Peyer's patch (tissue), 4 donors: Measurements from ENCODE around the gene GREB1. TPM values are rescaled to one million over a fixed set of nuclear protein-coding genes. Genes with fewer than 3 reads are reported as not detected.

ENCODE experiments used
- DNase-seq, 3 donors: peaks; one replicate each; pipeline ENCODE4 v3.0.0-alpha.2; 2017 to 2019
- H3K27ac ChIP-seq, 4 donors: fragments of 200-600 bp; sonication (generic); one replicate each; pipeline ENCODE4 v1.5.1; 2016 to 2019
- H3K27me3 ChIP-seq, 2 donors: fragments of 200-600 bp; sonication (generic); one replicate each; pipeline ENCODE4 v1.5.1; 2019
- H3K36me3 ChIP-seq, 3 donors: fragments of 200-600 bp; sonication (generic); one replicate each; pipeline ENCODE4 v1.5.1; 2016 to 2019
- H3K4me1 ChIP-seq, 4 donors: fragments of 200-600 bp; sonication (generic); one replicate each; pipeline ENCODE4 v1.5.1; 2016 to 2019
- H3K4me3 ChIP-seq, 4 donors: fragments of 200-600 bp; sonication (generic); 1 replicate in 3 of 4; 2 replicates in 1 of 4; pipeline ENCODE4 v1.5.1; 2016 to 2019; ENCODE audit warnings: mild to moderate bottlenecking in 1 of 4
- H3K9me3 ChIP-seq, 4 donors: fragments of 200-600 bp; sonication (generic); one replicate each; pipeline ENCODE4 v1.5.1; 2016 to 2019; ENCODE audit warnings: mild to moderate bottlenecking in 1 of 4
- POLR2A ChIP-seq, 2 donors: fragments of 450-650 bp; IDR thresholded peaks; one replicate each; pipeline ENCODE4 v1.5.1; 2017; ENCODE audit warnings: antibody characterized with exemption in 2 of 2, mild to moderate bottlenecking in 2 of 2, moderate library complexity in 2 of 2
- total RNA-seq, 4 donors: library from RNA; depleted of rRNA; stranded (reverse); fragments of >200 nt; gene quantifications; one replicate each; pipeline ENCODE4 v1.1.0, GENCODE V29; 2016
- TF ChIP-seq, protein P1 (sequence below), 6 experiments: fragments of 450-650 bp in 4 of 6; fragments of 200-600 bp in 2 of 6; sonication (generic) in 1 of 6; IDR thresholded peaks; one replicate each; pipeline ENCODE4 v1.5.1; 2017 to 2019; ENCODE audit warnings: antibody characterized with exemption in 6 of 6, mild to moderate bottlenecking in 3 of 6, moderate library complexity in 1 of 6

GREB1 gene
- total RNA-seq, 4 donors from 2014 or later = 0.88 to 4.1 (median 1.9) TPM

DNA sequence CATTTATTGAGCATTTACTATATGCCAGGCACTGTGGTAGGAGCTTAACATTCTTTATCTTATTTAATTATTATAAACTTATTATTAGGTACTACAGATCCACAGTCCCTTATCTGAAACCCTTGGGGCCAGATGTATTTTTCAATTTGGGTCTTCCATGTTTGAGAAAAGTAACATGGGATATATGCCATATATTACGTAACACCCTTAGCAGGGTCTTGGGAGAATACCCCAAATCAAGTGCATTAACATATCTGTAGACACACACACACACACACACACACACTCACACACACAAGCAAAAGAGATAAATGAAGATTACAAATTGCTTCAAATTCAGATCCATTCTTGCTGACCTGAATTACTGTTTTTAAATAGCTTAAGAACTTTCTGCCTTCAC is 122.4 kb downstream of the GREB1 start:
- Histone ChIP-seq H3K9me3 (no peaks in the 10 kb centered on the region), H3K4me1 (no peaks in the 10 kb centered on the region), H3K36me3 (no peaks in the 10 kb centered on the region), H3K4me3 (no peak overlapping the region), H3K27ac (no peak overlapping the region), H3K27me3 (no peaks in the 10 kb centered on the region)
- no peak for DNase-seq
- TF ChIP-seq, protein P1, sequence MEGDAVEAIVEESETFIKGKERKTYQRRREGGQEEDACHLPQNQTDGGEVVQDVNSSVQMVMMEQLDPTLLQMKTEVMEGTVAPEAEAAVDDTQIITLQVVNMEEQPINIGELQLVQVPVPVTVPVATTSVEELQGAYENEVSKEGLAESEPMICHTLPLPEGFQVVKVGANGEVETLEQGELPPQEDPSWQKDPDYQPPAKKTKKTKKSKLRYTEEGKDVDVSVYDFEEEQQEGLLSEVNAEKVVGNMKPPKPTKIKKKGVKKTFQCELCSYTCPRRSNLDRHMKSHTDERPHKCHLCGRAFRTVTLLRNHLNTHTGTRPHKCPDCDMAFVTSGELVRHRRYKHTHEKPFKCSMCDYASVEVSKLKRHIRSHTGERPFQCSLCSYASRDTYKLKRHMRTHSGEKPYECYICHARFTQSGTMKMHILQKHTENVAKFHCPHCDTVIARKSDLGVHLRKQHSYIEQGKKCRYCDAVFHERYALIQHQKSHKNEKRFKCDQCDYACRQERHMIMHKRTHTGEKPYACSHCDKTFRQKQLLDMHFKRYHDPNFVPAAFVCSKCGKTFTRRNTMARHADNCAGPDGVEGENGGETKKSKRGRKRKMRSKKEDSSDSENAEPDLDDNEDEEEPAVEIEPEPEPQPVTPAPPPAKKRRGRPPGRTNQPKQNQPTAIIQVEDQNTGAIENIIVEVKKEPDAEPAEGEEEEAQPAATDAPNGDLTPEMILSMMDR (IDR thresholded peaks at IDR 0.05) = no peak
- TF ChIP-seq POLR2A (IDR thresholded peaks at IDR 0.05) = no peak

DNA sequence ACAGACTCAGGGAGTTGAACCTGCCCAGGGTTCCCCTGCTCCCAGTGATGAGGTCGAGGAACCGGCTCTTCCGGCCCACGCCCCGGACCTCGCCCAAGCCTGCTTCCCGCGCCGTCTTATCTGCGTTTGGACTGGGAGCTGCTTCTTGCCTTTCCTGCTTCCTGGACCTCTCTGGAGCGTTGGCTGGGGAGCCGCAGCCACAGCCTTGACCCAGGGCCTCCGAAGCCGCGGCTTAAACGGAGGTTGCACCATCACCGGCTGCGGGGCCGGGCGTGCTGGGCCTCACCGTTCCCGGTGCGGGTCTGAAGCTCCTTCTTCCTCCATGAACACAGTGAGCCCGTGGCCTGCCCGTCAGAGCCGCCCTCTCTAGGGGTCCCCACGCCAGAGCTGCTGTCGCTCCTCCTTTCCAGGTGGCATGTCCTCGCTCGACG is 122.8 kb downstream of the GREB1 start:
- H3K27ac ChIP-seq = no peak overlapping the region
- DNase-seq = no peak
- H3K27me3 ChIP-seq = no peaks in the 10 kb centered on the region

GRCh38 chr2:11657195-11657594 is 123.3 kb downstream of the GREB1 start:
- H3K4me1 ChIP-seq = no peaks in the 10 kb centered on the region
- H3K4me3 ChIP-seq = no peak overlapping the region
- no peak for DNase-seq
- H3K27ac ChIP-seq = no peak overlapping the region
- no peaks in the 10 kb centered on the region for H3K9me3 ChIP-seq
- TF ChIP-seq, protein P1 (IDR thresholded peaks at IDR 0.05) = no peak
- TF ChIP-seq POLR2A (IDR thresholded peaks at IDR 0.05) = no peak
- H3K27me3 ChIP-seq = no peaks in the 10 kb centered on the region
- H3K36me3 ChIP-seq = no peaks in the 10 kb centered on the region

More for the DNA sequence above, 122.8 kb downstream of the GREB1 start:
- no peaks in the 10 kb centered on the region for H3K36me3 ChIP-seq
- no peak for TF ChIP-seq POLR2A (IDR thresholded peaks at IDR 0.05)
- TF ChIP-seq, protein P1 (IDR thresholded peaks at IDR 0.05) = no peak
- no peak overlapping the region for H3K4me3 ChIP-seq
- H3K9me3 ChIP-seq = no peaks in the 10 kb centered on the region
- H3K4me1 ChIP-seq = no peaks in the 10 kb centered on the region

DNA sequence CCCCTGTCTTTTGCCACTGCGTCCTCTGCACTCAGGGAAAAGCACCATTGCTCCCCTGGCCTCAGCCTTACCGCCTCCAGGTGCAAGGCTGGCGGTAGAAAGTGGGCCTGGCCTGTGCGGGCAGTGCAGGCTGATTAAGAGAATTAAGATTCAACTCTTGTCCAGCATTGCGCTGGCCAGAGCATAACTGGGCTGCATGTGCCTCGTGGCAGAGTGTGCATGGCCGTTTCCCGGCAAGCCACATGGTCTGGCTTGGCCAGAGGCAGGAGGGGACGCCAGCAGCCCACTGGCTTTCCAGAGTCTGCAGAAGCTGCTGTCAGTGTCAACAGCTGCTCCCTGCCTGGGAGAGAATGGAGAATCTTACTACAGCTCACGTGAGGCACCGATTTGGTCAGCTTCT is 123.8 kb downstream of the GREB1 start:
- DNase-seq = no peak

DNA sequence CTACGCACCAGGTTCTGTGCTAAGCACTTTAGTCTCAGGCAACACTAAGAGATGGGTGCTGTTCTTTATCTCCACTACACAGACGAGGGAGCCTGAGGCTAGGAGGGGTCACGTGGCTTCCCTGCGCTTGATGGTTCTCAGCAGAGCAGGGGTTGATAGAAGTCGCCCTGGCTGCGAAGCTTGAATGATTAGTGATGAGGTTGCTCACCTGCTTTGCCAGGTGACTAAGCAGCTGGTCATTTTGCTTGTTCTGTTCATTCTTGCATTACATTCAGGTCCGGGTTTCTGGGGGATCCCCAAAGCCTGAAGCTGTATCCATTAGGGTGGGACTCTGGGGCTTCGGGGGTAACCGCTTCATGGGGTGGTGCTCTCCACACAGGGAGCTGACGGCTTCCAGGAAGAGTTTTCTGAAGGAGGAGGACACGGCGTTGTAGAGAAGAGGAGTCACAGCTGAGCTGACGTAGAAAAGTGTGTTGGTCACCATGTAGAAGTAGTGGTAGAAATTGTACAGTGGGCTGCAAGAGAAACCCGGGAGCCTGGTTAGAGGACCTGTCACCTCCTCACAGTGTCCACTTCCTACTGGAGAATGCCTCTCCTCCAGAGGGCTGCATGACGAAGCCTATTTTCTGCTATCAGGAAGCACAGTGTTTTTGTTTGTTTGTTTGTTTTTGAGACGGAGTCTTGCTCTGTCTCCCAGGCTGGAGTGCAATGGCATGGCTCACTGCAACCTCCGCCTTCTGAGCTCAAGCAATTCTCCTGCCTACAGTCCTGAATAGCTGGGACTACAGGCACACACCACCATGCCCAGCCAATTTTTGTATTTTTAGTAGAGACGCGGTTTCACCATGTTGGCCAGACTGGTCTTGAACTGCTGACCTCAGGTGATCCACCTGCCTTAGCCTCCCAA is 124.6 kb downstream of the GREB1 start:
- no peak overlapping the region for H3K27ac ChIP-seq
- no peaks in the 10 kb centered on the region for H3K36me3 ChIP-seq
- H3K4me3 ChIP-seq = no peak overlapping the region
- H3K9me3 ChIP-seq = no peaks in the 10 kb centered on the region
- H3K4me1 ChIP-seq = no peaks in the 10 kb centered on the region
- TF ChIP-seq, protein P1 (IDR thresholded peaks at IDR 0.05) = no peak
- H3K27me3 ChIP-seq = no peaks in the 10 kb centered on the region
- DNase-seq = no peak

More for the DNA sequence above, 123.8 kb downstream of the GREB1 start:
- H3K4me3 ChIP-seq = no peak overlapping the region
- no peaks in the 10 kb centered on the region for H3K27me3 ChIP-seq
- H3K4me1 ChIP-seq = no peaks in the 10 kb centered on the region
- TF ChIP-seq, protein P1 (IDR thresholded peaks at IDR 0.05) = no peak
- no peak for TF ChIP-seq POLR2A (IDR thresholded peaks at IDR 0.05)
- H3K9me3 ChIP-seq = no peaks in the 10 kb centered on the region
- no peaks in the 10 kb centered on the region for H3K36me3 ChIP-seq
- no peak overlapping the region for H3K27ac ChIP-seq
